Upper lobe of left lung (tissue), 6 donors: ENCODE data around the gene ZNF207. TPM values are rescaled to one million over a fixed set of nuclear protein-coding genes. Genes with fewer than 3 reads are reported as not detected.
"Not testable (repeated sequence)": the region's sequence is repeated elsewhere in the genome, so short reads cannot be mapped to it uniquely, and the experiment has no call there.

Source experiments
- ATAC-seq, 2 donors: fragments of 200-7000 bp; cut with Tn5 transposase; one replicate each; pipeline ENCODE4 v1.9.1; 2022; ENCODE audit warnings: mild to moderate bottlenecking in 2 of 2, moderate library complexity in 2 of 2; ENCODE audit not compliant: low FRiP score in 2 of 2
- DNase-seq, 2 donors: peaks; one replicate each; pipeline ENCODE4 v3.0.0-alpha.2; 2019 to 2020
- H3K27ac ChIP-seq, 4 donors: fragments of 200-600 bp; sonication (generic); one replicate each; pipeline ENCODE4 v1.5.1; 2016 to 2019
- H3K27me3 ChIP-seq, 4 donors: fragments of 200-600 bp; sonication (generic); one replicate each; pipeline ENCODE4 v1.5.1; 2017 to 2019
- H3K36me3 ChIP-seq, 4 donors: fragments of 200-600 bp; sonication (generic); one replicate each; pipeline ENCODE4 v1.5.1; 2016 to 2019
- H3K4me1 ChIP-seq, 4 donors: fragments of 200-600 bp; sonication (generic); one replicate each; pipeline ENCODE4 v1.5.1; 2018 to 2019
- H3K4me3 ChIP-seq, 4 donors: fragments of 200-600 bp; sonication (generic); one replicate each; pipeline ENCODE4 v1.5.1; 2017 to 2019; ENCODE audit warnings: mild to moderate bottlenecking in 2 of 4, moderate library complexity in 1 of 4
- H3K9me3 ChIP-seq, 4 donors: fragments of 200-600 bp; sonication (generic); one replicate each; pipeline ENCODE4 v1.5.1; 2018 to 2019
- EP300 ChIP-seq, 4 donors: sonication (generic); formaldehyde crosslinking; IDR thresholded peaks; one replicate each; pipeline ENCODE4 v1.5.1; 2017; ENCODE audit warnings: antibody characterized with exemption in 4 of 4, control low read depth in 2 of 4
- POLR2A ChIP-seq, 4 donors: fragments of 450-650 bp; IDR thresholded peaks; one replicate each; pipeline ENCODE4 v1.5.1; 2016 to 2017; ENCODE audit warnings: antibody characterized with exemption in 4 of 4, mild to moderate bottlenecking in 2 of 4
- POLR2AphosphoS5 ChIP-seq, 2 donors: sonication (generic); formaldehyde crosslinking; IDR thresholded peaks; one replicate each; pipeline ENCODE4 v1.5.1; 2017; ENCODE audit warnings: antibody characterized with exemption in 2 of 2
- WGBS, 2 donors: methylation state at CpG; one replicate each; pipeline ENCODE4 v1.1.5; 2017 to 2018; 5-methylcytosine and 5-hydroxymethylcytosine counted together
- total RNA-seq, 6 donors: library from RNA; depleted of rRNA in 4 of 6; stranded (reverse); fragments of >200 nt in 4 of 6; gene quantifications; one replicate each; pipeline versions ENCODE4 v1.1.0 to v1.2.1, GENCODE V29; 2016 to 2021
- TF ChIP-seq, protein P1 (sequence below), 6 experiments: fragments of 450-650 bp in 4 of 6; fragments of 200-600 bp in 2 of 6; sonication (generic) in 2 of 6; IDR thresholded peaks; one replicate each; pipeline ENCODE4 v1.5.1; 2016 to 2019; ENCODE audit warnings: antibody characterized with exemption in 6 of 6
- donor health status: DM: no; HTN: no; CAD: no; lungs with moderate emphysema.
- donor health status: DM: no; HTN: yes; CAD: no; lungs with severe emphysema.

ZNF207 gene
- total RNA-seq, 6 donors from 2014 or later, result 102 to 159 (median 129) TPM

DNA sequence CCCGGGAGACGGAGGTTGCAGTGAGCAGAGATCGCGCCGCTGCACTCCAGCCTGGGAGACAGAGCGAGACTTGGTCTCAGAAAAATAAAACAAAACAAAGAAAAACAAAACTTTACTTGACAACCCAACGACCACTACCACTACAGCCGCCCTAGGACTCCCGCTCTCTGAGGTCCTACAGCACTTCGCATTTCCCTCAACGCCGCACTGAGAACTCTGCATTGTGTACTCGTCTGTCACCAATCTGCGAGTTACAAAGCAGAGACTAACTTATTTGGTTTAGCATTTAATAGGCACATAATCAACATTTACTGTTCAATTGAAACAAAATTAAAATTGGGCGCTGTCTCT is 479 bp upstream of the ZNF207 start:
- TF ChIP-seq EP300 (IDR thresholded peaks at IDR 0.05) (no peak), POLR2AphosphoS5 (IDR thresholded peaks at IDR 0.05) (no peak), POLR2A (IDR thresholded peaks at IDR 0.05) (no peak)
- TF ChIP-seq, protein P1, sequence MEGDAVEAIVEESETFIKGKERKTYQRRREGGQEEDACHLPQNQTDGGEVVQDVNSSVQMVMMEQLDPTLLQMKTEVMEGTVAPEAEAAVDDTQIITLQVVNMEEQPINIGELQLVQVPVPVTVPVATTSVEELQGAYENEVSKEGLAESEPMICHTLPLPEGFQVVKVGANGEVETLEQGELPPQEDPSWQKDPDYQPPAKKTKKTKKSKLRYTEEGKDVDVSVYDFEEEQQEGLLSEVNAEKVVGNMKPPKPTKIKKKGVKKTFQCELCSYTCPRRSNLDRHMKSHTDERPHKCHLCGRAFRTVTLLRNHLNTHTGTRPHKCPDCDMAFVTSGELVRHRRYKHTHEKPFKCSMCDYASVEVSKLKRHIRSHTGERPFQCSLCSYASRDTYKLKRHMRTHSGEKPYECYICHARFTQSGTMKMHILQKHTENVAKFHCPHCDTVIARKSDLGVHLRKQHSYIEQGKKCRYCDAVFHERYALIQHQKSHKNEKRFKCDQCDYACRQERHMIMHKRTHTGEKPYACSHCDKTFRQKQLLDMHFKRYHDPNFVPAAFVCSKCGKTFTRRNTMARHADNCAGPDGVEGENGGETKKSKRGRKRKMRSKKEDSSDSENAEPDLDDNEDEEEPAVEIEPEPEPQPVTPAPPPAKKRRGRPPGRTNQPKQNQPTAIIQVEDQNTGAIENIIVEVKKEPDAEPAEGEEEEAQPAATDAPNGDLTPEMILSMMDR (IDR thresholded peaks at IDR 0.05), result no peak
- peaks cover 29 to 40% (median 33%) of the 10 kb centered on the region in 4 donors for H3K4me1 ChIP-seq
- DNase-seq, result no peak
- H3K4me3 ChIP-seq, result peak overlapping the region; percentile 34 to 86 (median 70)
- peak overlapping the region; percentile 97 to 99 (median 99) for H3K27ac ChIP-seq
- peak in 1 of 2 donors; percentile 33 for ATAC-seq
- WGBS, 2 donors, result 18 to 24% methylated on average over 15 of the region's 15 CpGs
- no peaks in the 10 kb centered on the region for H3K9me3 ChIP-seq
- H3K36me3 ChIP-seq, result peaks cover 0 to 21% (median 15%) of the 10 kb centered on the region in 4 donors
- no peaks in the 10 kb centered on the region for H3K27me3 ChIP-seq

DNA sequence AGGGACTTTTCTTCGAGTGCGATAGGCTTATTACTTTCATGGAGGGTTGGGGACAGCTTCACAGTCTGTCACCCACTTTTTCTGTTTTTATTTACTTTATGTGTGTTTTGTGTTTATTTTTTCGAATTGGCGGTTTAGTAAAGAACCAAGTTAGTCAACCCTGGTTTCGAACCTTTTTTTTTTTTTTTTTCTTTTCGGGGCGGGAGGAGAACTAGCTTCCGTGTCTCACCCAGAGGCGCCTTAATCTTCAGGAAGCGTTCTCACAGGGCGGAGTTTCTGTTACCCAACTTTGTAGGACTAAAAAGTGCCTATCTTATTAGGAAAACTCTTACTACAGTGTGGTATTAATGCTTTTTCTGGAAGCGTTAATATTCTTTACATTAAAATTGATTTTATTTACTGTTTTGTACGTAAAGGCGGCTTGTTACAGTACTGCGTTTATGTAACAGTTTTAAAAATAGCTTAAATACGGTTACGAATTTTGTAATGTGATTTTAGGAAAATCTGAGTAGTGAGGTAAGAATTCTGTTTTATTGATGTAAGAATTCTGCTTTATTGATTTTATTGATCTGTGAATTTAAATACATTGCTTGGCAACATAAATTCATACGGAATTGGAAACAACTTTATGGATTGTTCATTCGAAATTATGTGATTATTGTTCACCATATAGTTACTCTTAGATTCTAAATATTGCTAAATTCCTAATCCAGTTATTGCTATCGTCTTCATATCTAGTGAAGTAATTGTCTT is 885 bp downstream of the ZNF207 start:
- H3K9me3 ChIP-seq, result no peaks in the 10 kb centered on the region
- TF ChIP-seq EP300 (IDR thresholded peaks at IDR 0.05) (no peak), POLR2A (IDR thresholded peaks at IDR 0.05) (no peak), POLR2AphosphoS5 (IDR thresholded peaks at IDR 0.05) (no peak)
- TF ChIP-seq, protein P1 (IDR thresholded peaks at IDR 0.05), result no peak
- H3K27me3 ChIP-seq, result no peaks in the 10 kb centered on the region
- peaks cover 0 to 35% (median 23%) of the 10 kb centered on the region in 4 donors for H3K36me3 ChIP-seq
- peak; percentile 74 to 85 for ATAC-seq
- peak in 1 of 2 donors; percentile 59 for DNase-seq
- H3K27ac ChIP-seq, result peak overlapping the region; percentile 97 to 99 (median 99)
- H3K4me3 ChIP-seq, result peak overlapping the region; percentile 69 to 93 (median 79)
- peaks cover 42 to 54% (median 47%) of the 10 kb centered on the region in 4 donors for H3K4me1 ChIP-seq
- 0 to 1% methylated on average over 20 of the region's 20 CpGs for WGBS, 2 donors

DNA sequence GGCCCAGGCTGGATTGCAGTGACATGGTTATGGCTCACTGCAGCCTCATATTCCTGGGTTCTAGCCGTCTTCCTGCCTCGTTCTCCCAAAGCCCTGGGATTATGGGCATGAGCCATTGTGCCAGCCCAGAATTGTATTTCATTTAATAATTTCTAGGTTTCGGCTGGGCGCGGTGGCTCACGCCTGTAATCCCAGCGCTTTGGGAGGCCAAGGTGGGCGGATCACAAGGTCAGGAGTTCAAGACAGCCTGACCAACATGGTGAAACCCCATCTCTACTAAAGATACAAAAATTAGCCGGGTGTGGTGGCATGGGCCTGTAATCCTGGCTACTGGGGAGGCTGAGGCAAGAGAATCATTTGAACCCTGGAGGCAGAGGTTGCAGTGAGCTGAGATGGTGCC is 2.8 kb downstream of the ZNF207 start:
- WGBS, 2 donors, result 80 to 91% methylated on average over 9 of the region's 9 CpGs
- Histone ChIP-seq H3K36me3 (peaks cover 0 to 52% (median 29%) of the 10 kb centered on the region in 4 donors), H3K4me1 (peaks cover 56 to 73% (median 58%) of the 10 kb centered on the region in 4 donors), H3K4me3 (peak overlapping the region in 3 of 4 donors; percentile 22 to 86 (median 72))
- not testable (repeated sequence) for H3K9me3 ChIP-seq, DNase-seq, H3K27ac ChIP-seq, H3K27me3 ChIP-seq, ATAC-seq

DNA sequence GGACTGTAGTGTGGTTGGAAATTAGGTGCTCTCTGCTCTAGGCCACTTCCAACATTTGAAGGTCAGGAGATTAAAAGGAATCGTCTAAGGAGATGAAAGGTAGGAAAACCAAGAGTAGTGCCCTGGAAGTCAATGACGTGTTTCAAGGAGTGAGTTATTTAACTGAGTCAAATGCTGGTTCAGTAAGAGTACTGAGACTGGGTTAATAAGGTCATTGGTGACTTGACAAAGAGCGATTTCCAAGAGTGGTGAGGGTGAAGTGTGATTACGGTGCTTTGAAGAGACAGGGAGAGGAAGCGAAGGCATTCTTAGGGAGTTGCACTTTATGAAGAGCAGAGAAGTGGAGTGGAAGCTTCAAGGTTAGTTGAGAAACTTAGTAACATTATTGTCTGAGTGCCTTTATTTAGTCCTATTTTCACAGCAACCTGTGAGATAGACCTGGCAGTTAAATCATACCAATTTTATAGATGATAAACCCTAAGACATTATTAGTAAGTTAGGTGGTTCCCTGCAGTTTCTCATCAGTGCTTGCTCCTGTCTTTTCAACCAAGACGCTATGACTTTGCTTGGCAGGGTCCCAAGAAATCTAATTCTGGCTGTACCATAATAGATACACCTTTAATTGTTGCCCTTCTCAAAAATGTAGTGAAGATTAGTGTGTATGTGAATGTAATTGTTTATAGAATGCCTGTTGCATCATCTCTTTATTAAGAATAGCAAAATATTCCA is 5.9 kb downstream of the ZNF207 start:
- Histone ChIP-seq H3K36me3 (peaks cover 24 to 83% (median 59%) of the 10 kb centered on the region in 4 donors), H3K27ac (peak overlapping the region in 2 of 4 donors; percentile 1 to 32), H3K9me3 (no peaks in the 10 kb centered on the region), H3K4me1 (peaks cover 52 to 74% (median 57%) of the 10 kb centered on the region in 4 donors), H3K27me3 (no peaks in the 10 kb centered on the region), H3K4me3 (no peak overlapping the region)
- no peak for DNase-seq
- WGBS, 2 donors, result 46 to 56% methylated on average over 6 of the region's 6 CpGs
- ATAC-seq, result no peak
- TF ChIP-seq, protein P1 (IDR thresholded peaks at IDR 0.05), result no peak
- no peak for TF ChIP-seq POLR2A (IDR thresholded peaks at IDR 0.05)
- no peak for TF ChIP-seq POLR2AphosphoS5 (IDR thresholded peaks at IDR 0.05)
- TF ChIP-seq EP300 (IDR thresholded peaks at IDR 0.05), result no peak

- TF ChIP-seq, protein P1 (IDR thresholded peaks at IDR 0.05), result no peak
- TF ChIP-seq POLR2AphosphoS5 (IDR thresholded peaks at IDR 0.05) (no peak), POLR2A (IDR thresholded peaks at IDR 0.05) (no peak), EP300 (IDR thresholded peaks at IDR 0.05) (no peak)
- no peak for ATAC-seq
- Histone ChIP-seq H3K36me3 (peaks cover 29 to 88% (median 64%) of the 10 kb centered on the region in 4 donors), H3K4me3 (no peak overlapping the region), H3K27me3 (no peaks in the 10 kb centered on the region), H3K9me3 (no peaks in the 10 kb centered on the region), H3K27ac (peak overlapping the region in 2 of 4 donors; percentile 1 to 32), H3K4me1 (peaks cover 52 to 73% (median 57%) of the 10 kb centered on the region in 4 donors)
- 86 to 88% methylated on average over 3 of the region's 3 CpGs for WGBS, 2 donors
- DNase-seq, result no peak
Observed at GRCh38 chr17:32356378-32356743, 6.4 kb downstream of the ZNF207 start.
